ENCODE data around the gene CD93. TPM values are rescaled to one million over a fixed set of nuclear protein-coding genes. Genes with fewer than 3 reads are reported as not detected.

CD93 gene
- total RNA-seq, 2 experiments from 2014 or later, result 1.1 TPM

- Histone ChIP-seq H3K27ac (ENCODE audit: low read depth in 1 of 2, low read length in 2 of 2) (no peak overlapping the region), H3K4me1 (ENCODE audit: insufficient read depth, low read length) (peaks cover 15% of the 10 kb centered on the region), H3K27me3 (ENCODE audit: control insufficient read depth in 1 of 2, insufficient read depth in 2 of 2, low read length in 2 of 2) (no peaks in the 10 kb centered on the region), H3K4me3 (ENCODE audit: low read length) (no peak overlapping the region), H3K36me3 (ENCODE audit: insufficient read depth, low read length) (no peaks in the 10 kb centered on the region), H3K9me3 (ENCODE audit: control insufficient read depth in 1 of 2, insufficient read depth in 1 of 2, low read length in 2 of 2) (no peaks in the 10 kb centered on the region)
- no peak for DNase-seq
- H3K4me1 Mint-ChIP-seq (ENCODE audit: low read depth), result no peaks in the 10 kb centered on the region
- intact Hi-C loops (cut with DNase I, micrococcal nuclease), result no loop called here
- no peak overlapping the region for H3K27ac Mint-ChIP-seq
- ATAC-seq (ENCODE audit: poor library complexity), result no peak
- no peak overlapping the region for H3K4me3 Mint-ChIP-seq
- no peak for TF ChIP-seq CTCF (IDR thresholded peaks at IDR 0.05)
- POLR2A ChIA-PET, result no interaction called here
- no peaks in the 10 kb centered on the region for H3K9me3 Mint-ChIP-seq
- H3K36me3 Mint-ChIP-seq (ENCODE audit: low read depth), result no peaks in the 10 kb centered on the region
- no peaks in the 10 kb centered on the region for H3K27me3 Mint-ChIP-seq
- CTCF ChIA-PET, result no interaction called here
These were observed 36.2 kb upstream of the CD93 start for GRCh38 chr20:23122321-23122720.

GRCh38 chr20:23121751-23122320 is 35.7 kb upstream of the CD93 start:
- no peak for ATAC-seq (ENCODE audit: poor library complexity)
- H3K27ac ChIP-seq (ENCODE audit: low read depth in 1 of 2, low read length in 2 of 2), result no peak overlapping the region
- no peaks in the 10 kb centered on the region for H3K36me3 Mint-ChIP-seq (ENCODE audit: low read depth)
- intact Hi-C loops (cut with DNase I, micrococcal nuclease), result no loop called here
- H3K27me3 Mint-ChIP-seq, result no peaks in the 10 kb centered on the region
- no peak for TF ChIP-seq CTCF (IDR thresholded peaks at IDR 0.05)
- H3K4me3 Mint-ChIP-seq, result no peak overlapping the region
- no peak overlapping the region for H3K4me3 ChIP-seq (ENCODE audit: low read length)
- H3K9me3 ChIP-seq (ENCODE audit: control insufficient read depth in 1 of 2, insufficient read depth in 1 of 2, low read length in 2 of 2), result no peaks in the 10 kb centered on the region
- CTCF ChIA-PET, result no interaction called here
- no peaks in the 10 kb centered on the region for H3K36me3 ChIP-seq (ENCODE audit: insufficient read depth, low read length)
- no peaks in the 10 kb centered on the region for H3K4me1 Mint-ChIP-seq (ENCODE audit: low read depth)
- POLR2A ChIA-PET, result no interaction called here
- DNase-seq, result no peak
- H3K4me1 ChIP-seq (ENCODE audit: insufficient read depth, low read length), result peaks cover 11% of the 10 kb centered on the region
- no peaks in the 10 kb centered on the region for H3K9me3 Mint-ChIP-seq
- no peaks in the 10 kb centered on the region for H3K27me3 ChIP-seq (ENCODE audit: control insufficient read depth in 1 of 2, insufficient read depth in 2 of 2, low read length in 2 of 2)
- no peak overlapping the region for H3K27ac Mint-ChIP-seq

DNA sequence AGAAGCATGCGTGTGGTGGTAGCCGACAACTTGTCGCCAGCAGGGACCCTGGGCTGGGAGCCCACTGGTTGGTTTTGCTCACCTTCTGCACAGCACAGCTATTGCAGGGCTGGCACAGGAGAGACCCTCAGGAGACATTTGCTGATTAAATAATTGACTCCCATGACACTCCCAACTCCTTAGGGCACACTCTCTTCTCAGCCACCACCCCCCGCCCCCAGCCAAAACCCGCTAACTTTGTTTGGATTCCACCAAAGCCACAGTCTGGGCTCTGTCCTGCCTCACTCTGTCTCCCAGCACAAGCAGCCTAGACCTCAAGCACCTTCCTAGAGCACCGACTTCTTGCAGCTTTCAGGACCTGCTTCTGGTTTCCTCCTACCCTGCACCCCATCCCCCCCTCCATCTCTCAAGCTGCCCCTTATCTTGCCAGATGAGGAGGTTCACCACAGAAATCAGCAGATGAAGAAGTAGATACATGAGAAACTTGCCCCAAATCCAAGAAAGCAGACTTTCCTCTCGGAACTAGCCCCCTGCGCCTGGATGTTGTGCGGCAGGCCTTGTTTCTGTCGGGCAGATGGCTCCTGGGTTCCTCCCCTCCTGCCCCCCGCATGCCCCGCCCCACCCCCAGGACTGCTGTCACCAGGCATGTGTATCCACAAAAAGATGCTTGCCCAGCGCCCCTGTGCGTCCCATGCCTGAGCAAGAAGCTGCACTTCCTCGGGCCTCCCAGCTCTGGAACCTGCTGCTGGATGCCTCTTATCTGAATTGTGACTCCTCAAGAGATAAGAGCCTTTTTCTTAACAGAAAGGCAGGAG is 35.0 kb upstream of the CD93 start:
- Histone ChIP-seq H3K4me3 (ENCODE audit: low read length) (no peak overlapping the region), H3K4me1 (ENCODE audit: insufficient read depth, low read length) (peaks cover 11% of the 10 kb centered on the region), H3K27ac (ENCODE audit: low read depth in 1 of 2, low read length in 2 of 2) (no peak overlapping the region), H3K36me3 (ENCODE audit: insufficient read depth, low read length) (no peaks in the 10 kb centered on the region), H3K27me3 (ENCODE audit: control insufficient read depth in 1 of 2, insufficient read depth in 2 of 2, low read length in 2 of 2) (no peaks in the 10 kb centered on the region), H3K9me3 (ENCODE audit: control insufficient read depth in 1 of 2, insufficient read depth in 1 of 2, low read length in 2 of 2) (no peaks in the 10 kb centered on the region)
- Mint-ChIP-seq H3K9me3 (no peaks in the 10 kb centered on the region), H3K4me1 (ENCODE audit: low read depth) (no peaks in the 10 kb centered on the region), H3K27ac (no peak overlapping the region), H3K4me3 (no peak overlapping the region), H3K36me3 (ENCODE audit: low read depth) (no peaks in the 10 kb centered on the region), H3K27me3 (no peaks in the 10 kb centered on the region)
- ChIA-PET POLR2A (no interaction called here), CTCF (no interaction called here)
- no peak for DNase-seq
- no peak for ATAC-seq (ENCODE audit: poor library complexity)
- intact Hi-C loops (cut with DNase I, micrococcal nuclease), result no loop called here
- no peak for TF ChIP-seq CTCF (IDR thresholded peaks at IDR 0.05)

Measured in CD4-positive, alpha-beta T cell (primary cell).